ENCODE measurements around the gene FBXW10.
"Not testable (repeated sequence)": the region's sequence is repeated elsewhere in the genome, so short reads cannot be mapped to it uniquely, and the experiment has no call there.

DNA sequence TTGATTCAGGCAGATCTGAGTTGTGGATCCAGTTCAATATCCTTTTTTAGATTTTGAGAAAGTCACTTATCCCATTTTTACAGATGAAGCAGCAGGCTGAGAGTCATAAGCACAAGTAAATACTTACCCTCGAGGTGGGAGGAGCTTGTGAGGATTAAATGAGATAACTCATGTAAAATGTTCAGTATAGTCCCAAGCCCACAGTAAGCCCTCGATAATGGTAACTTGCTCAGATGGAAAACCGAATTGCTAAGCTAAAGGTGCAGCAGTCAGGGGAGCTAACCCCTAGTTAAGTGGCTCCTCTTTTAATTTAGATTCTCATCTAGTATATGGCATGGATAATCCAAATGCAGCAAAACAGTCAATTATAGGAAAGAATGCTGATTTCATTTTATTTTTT, 72.1 kb downstream of the FBXW10 start:
- TF ChIP-seq CTCF (IDR thresholded peaks at IDR 0.05; ENCODE audit: low read length); EZH2 (IDR thresholded peaks at IDR 0.05; ENCODE audit: borderline replicate concordance, low read length): not testable (repeated sequence)
